CMK (cell line): ENCODE data around the gene YEATS4.
"Not testable (repeated sequence)": the region's sequence is repeated elsewhere in the genome, so short reads cannot be mapped to it uniquely, and the experiment has no call there.

Experiments used
- DNase-seq: peaks from one replicate; pipeline ENCODE4 v3.0.0-alpha.2; 2010; ENCODE audit warnings: low read depth

Gene YEATS4

DNA sequence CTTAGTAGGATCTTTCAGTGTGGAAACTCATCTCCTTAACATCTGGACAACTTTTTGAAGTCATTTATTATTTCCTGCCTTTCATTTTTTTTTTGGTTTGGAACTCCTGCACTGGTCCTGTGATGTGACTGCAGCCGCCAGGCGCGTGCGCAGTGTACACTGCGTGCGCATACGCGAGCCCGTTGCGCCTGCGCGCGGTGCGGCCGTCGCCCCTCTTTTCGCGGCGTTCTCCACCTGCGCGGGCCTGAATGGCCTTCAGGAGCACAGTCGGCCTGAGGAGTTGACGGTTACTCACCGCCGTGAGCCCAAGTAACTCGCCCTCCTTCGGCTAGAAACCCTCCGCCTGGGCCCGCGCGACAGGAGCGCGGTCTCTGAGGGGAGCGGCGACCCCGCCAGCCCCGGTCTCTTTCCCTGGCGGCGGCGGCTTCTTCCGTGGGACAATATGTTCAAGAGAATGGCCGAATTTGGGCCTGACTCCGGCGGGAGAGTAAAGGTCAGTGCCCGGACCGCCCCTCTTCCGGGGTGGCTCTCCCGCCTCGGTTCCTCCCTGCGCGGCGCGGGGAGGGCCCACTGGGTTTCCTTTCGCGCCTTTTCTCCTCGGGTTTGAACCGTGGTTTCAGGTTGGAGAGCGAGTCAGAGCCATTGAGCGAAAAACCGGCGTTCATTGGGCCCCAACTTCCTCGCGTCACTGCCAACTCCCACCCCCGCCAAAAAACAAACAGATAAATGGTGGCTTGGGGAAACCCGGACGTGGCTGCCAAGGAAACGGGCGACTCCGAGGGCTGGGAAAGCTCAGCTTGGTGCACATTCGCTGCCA, at the start of gene YEATS4:
Gene YEATS4 (plus strand): TSS at position 213 of the 817 bp plus-strand sequence. CDS start 230 bp downstream, at position 443.
- peak; percentile 66 for DNase-seq

DNA sequence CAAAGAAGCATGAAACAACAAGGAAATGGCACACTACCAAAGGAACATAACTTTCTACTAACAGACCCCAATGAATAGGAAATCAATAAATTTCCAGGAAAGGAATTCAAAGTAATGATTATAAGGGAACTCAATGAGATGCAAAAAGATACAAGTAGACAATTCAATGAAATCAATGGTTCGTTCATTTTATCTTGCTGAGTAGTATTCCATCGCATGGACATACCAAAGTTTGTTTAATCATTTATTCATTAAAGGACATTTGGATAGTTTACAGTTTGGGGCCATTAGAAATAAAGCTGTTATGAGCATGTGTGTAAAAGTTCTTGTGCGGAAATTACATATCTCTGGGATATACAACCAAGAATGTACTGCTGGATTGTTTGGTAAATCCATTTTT, 46.3 kb upstream of the YEATS4 start:
- DNase-seq: no peak

DNA sequence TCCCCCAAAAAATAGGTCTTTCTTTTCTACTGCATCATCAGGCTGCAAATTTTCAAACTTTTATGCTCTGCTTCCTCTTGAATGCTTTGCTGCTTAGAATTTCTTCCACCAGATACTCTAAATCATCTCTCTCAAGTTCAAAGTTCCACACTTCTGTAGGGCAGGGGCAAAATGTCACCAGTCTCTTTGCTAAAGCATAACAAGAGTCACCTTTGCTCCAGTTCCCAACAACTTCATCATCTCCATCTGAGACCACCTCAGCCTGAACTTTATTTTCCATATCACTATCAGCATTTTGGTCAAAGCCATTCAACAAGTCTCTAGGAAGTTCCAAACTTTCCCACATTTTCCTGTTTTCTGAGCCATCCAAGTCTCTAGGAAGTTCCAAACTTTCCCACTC, 42.8 kb upstream of the YEATS4 start:
- DNase-seq: not testable (repeated sequence)

DNA sequence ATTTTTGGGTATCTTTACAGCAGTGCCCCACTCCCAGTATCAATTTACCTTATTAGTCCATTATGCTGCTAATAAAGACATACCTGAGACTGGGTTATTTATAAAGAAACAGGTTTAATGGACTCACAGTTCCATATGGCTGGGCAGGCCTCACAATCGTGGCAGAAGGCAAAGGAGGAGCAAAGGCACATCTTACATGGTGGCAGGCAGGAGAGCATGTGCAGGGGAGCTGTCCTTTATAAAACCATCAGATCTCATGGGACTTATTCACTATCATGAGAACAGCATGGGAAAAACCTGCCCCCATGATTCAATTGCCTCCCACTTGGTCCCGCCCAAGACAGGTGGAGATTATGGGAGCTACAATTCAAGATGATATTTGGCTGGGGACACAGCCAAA, 42.3 kb upstream of the YEATS4 start:
- DNase-seq: not testable (repeated sequence)

DNA sequence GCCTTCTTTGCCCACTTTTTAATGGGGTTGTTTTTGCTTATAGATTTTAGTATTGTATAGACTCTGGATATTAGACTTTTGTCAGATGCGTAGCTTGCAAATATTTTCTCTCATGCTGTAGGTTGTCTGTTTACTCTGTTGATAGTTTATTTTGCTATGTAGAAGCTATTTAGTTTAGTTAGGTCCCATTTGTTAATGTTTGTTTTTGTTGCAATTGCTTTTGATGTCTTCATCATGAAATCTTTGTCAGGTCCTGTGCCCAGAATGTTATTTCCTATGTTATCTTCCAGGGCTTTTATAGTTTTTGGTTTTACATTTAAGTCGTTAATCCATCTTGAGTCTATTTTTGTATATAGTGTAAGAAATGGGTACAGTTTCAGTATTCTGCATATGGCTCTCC, 41.3 kb upstream of the YEATS4 start:
- no peak for DNase-seq

DNA sequence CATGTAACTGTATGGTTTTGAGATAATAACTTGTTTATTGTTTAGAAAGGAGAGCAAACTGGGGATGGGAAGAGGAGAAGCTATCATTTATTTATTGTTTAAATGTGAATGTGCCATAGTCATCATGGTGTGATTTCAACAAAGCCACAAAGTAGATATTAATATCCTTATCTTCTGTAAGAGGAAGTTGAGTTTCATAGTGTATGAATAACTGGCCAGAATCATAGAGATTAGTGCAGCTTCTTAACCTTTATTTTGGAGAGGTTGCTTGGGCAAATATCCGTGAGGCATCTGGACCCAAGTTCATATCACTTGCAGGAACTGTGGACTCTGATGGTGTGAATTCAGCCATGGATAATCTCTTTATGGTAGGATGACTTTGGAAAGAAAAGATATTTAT, 38.2 kb upstream of the YEATS4 start:
- DNase-seq: no peak

DNA sequence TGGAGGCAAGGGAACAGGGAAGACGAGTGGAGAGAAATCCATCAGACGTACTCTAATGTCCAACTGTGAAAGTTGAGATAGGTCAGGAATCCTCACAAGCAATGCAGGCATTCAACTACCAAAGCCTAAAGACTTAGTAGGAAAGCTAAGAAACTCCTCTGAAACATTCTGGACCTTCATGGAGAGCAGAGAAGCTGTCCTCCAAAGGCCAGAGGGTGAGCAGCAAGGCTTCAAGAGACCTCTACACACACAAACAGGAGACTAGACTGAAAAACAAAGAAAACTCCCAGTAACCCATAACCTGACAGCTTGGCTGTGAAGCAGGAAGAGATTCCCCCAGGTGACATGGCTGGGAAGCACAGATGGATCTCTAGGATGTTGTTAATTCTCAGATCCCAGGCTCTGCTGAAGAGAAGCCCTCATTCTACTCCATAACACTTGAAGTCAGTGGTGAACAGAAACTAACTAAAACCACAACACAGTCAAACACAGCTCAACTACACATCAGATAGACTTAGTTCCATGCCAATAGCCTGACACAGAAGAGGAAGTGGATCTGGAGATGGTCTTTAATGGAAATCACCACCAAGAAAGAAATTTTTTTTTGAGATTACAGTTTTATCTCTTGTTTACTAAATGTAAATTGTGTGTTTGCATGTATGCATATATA, 34.6 kb upstream of the YEATS4 start:
- no peak for DNase-seq

DNA sequence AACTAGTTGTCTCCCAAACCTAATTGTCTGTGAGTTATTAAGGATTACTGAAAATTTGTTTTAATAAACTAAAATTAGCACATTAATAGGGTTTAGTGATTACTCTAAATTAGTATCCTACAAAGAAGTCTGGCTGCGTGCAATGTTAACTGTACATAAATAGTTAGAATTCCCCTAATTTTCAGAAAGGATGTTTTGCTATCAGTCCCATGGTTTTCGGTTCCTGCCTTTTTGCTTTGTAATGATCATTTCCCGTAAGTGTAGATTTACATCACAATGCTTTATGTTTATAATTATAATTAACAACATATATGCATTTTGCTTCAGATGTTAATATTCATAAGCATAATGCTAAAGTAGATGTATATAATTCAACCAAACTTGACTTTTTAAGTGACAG, 31.1 kb upstream of the YEATS4 start:
- DNase-seq: no peak

DNA sequence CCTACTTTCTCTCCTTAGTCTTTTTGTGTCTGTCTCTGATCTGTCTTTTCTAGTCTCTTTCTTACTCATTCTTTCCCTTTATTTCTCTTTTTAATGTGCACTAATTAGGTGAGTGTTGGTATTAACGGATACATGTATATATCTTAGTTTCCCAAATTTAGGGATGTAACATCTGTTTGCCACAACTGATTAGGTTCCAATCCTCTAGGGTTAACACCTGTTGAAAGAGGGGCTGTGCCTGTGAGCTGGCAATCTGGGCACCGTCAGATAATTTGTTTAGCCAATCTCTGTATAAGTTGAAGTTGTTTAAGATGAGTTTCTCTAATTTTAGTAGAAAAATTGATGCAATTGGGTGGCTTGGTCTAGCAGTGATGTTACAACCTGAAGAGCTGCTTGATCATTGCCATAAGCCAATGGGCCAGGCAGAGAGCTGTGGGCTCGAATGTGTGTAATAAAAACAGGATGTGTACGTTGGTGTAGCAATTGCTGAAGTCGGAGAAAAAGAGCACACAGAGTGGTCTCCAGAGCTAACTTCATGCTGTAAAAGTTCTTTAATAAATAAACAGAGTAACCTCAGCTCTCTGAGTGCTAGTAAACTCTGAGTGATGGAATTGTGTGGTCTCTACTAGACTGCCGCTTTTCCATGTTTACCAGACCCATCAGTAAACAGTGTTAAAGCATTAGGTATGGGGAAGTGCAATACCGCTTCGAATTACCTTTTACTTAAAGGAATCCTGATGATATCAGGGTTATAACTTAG, 29.7 kb upstream of the YEATS4 start:
- no peak for DNase-seq

DNA sequence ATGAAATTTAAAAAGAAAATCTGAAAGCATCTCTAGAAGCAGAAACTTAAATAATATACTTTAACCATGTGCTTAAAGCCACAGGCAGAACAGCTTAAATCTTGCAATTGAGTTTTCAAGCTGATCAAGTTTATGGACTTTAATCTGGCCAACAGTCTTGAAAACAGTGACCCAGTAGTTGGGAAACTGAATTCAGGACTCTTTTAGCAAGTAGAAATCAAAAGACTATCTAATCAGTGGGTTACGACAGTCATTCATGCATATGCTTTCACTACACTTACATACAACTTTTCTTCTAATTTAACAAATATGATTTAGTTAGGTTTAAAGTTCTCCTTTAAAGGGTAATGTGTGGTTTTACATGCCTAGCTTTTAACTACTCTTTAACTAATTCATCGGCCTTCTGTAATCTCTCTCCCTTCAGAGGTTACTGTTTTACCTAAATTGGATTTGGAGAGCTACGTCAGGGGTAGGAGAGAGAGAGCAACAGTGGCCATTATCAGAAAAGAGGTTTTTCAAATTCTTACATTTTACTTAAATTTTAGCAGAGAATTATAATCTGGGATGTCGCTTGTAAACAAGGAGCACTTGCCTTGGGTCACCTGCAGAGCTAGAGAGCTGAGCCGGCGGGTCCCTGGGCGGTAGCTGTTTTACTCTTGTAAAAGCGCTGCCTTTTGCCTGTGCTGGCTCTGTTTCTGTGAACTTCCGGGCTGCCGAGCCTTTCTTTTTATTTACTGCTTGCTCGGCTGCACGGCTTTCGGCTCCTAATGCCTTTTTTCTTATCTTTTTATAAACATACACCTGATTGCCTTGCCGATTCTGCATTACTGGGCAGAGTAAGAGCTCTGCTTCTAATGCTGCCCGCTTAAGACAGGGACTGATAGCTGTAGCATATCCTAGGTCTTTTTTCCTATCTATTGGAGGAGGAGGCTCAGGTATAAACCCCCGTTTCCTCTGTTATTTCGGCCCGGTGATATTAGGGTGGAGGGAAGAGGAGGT, 28.8 kb upstream of the YEATS4 start:
- peak; percentile 18 for DNase-seq

DNA sequence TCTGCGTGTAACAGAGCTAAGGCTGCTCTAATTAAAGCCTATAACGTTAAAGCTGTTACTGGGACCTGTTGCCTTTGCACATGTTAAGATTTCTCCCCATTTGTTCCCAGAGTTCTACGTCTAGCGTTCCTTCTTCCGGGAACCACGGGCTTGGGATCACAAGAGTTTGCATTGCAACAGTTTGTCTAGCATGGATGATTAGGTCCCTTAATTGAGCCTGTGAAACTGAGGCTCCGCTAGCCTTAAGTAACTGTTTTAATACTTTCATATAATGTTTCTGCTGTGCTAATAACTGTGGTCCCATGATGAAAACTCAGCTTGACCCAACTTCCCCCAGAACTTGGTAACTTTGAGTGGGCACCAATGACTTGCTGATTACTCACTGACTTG, 28.0 kb upstream of the YEATS4 start:
- no peak for DNase-seq

DNA sequence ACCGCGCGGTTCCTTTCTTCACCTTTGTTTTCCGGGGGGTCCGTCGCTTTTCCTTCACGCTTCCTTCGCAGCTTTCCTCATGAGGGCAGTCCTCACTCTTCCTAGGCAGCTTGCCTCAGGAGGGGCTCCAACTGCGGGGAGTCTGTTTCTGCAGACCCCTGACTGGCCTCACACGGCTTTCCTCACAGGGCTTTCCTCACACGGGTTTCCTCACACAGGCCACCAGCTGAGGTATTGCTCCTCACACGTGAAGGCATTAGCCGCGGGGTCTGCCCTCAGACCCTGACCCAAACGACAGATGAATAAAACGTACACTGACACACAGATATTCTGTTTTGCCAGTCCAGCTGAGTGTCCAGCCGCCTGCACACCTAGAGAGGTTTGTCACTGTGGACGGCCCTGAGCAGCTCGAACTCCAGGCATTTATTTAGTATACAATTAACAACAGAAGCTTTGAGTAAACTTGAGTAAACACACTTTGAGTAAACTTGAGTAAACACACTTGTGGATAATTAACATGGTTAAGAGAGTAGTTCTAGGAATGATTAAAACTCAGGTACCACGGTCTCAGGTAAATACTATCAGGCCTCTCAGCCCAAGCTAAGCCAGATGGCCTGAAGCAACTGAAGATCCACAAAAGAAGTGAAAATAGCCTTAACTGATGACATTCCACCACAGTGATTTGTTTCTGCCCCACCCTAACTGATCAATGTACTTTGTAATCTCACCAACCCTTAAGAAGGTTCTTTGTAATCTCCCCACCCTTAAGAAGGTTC, 27.4 kb upstream of the YEATS4 start:
- DNase-seq: no peak

DNA sequence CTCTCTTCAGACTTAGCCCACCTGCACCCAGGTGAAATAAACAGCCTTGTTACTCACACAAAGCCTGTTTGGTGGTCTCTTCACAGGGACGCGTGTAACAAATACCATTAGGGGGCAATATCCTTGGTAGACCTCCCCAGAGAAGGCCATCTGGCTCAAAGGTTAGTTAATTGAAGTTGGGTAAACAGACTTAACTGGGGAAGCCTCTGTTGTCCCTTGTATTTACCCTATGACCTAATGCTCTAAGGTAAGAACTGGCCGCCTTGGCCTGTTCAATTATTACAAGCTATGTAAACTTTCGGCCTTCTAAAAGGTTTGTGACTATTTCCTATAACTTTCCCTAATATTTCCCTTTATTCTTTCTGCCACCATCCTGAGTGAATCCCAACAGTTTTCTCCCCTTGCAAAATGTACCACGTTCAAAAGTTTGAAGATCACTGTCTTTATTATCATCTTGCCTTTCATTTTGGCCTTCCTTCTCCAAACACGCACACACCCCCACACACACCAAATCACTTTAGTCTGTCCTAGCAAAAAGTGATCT, 26.7 kb upstream of the YEATS4 start:
- DNase-seq: no peak

DNA sequence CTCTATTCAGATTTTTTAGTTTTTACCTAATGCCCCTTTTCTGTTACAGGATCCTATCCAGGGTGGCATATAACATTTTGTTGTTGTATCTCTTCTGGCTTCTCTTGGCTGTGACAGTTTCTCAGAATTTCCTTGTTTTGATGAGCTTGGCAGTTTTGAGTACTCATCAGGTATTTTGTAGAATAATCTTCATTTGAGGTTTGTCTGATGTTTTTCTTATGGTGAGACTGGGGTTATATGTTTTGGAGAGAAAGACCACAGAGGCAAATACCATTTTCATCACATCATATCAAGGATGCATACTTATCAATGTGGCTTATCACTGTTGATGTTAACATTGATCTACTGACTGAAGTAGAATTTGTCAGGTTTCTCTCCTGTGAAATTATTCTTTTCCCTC, 25.4 kb upstream of the YEATS4 start:
- DNase-seq: no peak

DNA sequence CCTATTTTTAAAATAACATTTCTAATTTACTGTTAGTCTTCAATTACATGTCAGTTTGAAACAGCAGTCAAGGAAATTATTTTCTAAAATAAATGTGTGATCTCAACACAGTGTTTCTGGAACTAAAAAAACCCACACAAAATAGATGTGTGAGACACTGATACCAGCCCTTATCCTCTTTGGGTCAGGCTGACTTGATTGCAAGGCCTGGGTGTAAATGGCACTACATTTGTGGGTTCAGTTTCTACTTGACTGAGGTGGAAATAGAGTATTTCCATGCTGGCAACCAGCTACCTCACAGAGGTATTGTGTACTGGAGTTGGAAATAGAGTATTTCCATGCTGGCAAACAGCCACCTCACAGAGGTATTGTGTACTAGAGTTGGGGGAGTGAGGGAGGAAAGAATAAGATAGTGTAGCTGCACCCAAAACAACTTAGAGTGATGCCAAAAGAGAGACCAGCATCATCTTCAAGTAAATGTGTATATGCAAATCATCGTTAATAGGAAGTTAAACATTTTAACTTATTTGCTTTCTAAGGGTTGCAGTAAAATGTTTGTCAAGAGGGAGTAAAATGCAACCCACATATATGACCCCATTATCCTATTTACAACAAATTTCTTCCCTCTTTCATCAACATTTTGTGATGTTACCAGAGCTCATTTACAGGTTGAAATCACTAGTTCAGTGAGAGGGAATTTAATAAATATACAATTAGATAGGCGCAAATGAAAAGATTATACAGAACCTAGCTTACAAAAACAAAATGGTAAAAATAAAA, 22.0 kb upstream of the YEATS4 start:
- no peak for DNase-seq

DNA sequence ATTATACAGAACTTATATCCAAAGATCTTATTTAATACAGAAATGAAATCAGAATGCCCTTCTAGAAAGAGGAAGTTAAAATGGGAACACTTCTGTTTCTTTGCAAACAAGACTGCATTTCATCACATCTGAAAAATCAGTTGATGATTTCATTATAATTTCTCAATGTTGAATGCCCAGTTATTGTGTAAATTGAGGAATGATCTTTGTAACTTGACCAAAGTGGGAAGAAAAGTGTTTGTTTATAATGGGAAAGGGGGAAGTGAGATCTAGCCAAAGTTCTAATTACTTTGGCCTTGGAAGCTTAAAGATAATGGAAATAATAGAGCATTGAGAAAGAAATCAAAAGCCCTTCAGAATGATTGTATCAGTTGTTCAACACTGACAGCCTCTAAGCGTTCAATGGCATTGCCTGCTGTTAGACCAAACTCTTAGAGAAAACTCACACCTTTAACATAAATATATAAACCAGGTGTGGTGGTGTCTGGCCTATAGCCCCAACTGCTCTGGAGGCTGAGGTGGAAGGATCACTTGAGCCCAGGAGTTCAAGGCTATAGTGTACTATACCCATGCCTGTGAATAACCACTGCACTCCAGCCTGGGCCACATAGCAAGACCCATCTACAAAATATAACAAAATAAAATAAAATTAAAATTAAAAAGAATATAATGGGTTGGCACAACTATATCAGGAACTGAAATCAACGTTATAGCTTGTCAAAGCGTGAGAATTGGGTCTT, 21.3 kb upstream of the YEATS4 start:
- DNase-seq: no peak

DNA sequence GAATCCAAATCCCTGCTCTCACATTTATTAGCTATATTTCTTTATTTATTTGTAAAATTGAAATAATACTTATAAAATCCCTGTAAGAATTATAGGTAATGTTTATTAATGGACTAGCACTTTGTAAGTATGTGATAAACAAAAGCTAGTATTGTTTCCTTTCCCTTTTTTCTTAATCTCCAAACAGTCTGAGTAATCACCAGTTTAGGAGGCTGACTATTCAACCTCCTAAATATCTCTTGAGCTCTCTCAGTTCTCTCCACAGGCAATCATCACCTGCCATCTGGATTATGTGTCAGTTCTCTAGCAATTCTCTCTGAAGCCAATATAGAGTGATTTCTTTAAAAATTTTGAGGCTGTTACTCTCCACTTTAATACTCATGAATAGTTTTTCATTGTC, 20.6 kb upstream of the YEATS4 start:
- no peak for DNase-seq

DNA sequence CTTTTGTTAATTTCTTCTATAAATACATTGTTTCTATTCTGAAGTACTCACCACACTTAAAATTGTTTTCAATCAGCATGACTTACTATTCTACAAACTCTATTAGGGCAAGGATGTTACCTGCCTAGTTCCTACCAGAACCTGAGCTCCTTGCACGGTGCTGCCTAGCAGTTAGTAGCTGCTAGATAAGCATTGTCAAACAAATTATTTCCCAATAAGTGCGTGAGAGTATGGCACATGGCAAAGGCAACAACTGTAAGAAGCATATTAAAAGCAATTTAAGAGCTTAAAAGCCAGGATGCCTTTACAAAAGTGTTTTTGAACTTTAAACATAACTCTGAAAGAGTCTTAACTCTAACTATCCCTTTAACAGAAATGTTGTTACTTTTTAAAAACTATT, 19.5 kb upstream of the YEATS4 start:
- DNase-seq: no peak

DNA sequence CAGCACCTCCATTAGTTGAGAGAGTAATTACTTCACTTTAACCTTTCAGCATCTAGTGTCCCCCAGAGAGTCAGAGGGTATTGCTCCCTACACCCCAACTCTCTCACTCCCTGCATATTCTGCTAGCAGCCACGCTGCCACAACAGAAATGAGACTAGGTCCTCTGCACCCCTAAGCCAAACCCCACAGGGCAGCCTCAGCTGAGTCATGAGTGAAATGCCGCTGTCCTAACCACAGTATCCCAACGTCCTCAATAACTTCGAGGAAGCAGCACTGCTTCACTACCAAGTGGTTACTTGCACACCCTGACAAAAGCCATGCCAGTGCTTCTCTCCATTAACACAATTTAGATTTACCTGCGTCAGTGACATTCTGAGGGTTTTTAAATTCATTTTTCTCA, 18.2 kb upstream of the YEATS4 start:
- DNase-seq: no peak
